ENCODE measurements around the gene NAT10.

- TF ChIP-seq EZH2 (IDR thresholded peaks at IDR 0.05; ENCODE audit: insufficient read depth, poor library complexity, severe bottlenecking) (no peak), EZH2phosphoT487 (IDR thresholded peaks at IDR 0.05; ENCODE audit: insufficient read depth, low read depth) (no peak)
These were observed 13.6 kb upstream of the NAT10 start for GRCh38 chr11:34091825-34092224.
